HG02759 (cell line): ENCODE results near the gene BMAL1.

ENCODE experiments used
- ATAC-seq: cut with Tn5 transposase; IDR thresholded peaks from one replicate; pipeline ENCODE4 v1.9.1; 2021; ENCODE audit warnings: mild to moderate bottlenecking, moderate library complexity; ENCODE audit not compliant: unreplicated experiment

Gene BMAL1

DNA sequence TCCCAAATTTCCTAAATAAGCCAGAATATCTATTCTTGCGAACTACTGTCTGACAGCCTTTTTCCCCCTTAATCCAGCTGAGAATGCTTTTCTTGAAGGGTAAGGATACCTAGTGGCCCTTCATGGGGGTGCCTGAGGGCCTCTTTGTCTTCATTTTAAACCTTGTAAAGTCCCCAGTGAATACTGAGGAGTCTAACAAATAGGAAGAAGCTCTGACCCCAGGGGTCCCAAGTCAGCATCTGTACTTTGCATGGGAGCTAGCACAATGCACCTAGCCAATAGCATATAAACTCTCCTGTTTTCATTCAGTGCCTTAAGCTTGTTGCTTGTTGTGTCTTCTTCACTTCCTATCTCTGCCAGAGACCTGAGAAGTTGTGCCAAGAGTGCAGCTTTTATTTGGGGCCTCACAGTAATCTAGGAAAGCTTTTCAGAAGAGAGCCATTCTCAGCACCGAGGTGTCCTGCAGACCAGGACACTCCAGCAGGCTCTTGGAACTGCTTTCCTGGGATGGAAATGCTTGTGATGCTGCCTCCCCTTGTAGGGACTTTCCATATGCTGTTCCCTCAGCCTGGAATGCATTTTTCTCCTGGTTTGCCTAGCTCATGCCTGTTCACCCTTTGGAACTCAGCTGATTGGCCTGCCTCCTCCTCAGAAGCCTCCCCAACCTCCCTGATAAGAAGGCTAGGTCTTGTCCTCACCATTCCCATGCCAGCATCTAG, 37.2 kb downstream of the BMAL1 start:
- ATAC-seq = no peak

DNA sequence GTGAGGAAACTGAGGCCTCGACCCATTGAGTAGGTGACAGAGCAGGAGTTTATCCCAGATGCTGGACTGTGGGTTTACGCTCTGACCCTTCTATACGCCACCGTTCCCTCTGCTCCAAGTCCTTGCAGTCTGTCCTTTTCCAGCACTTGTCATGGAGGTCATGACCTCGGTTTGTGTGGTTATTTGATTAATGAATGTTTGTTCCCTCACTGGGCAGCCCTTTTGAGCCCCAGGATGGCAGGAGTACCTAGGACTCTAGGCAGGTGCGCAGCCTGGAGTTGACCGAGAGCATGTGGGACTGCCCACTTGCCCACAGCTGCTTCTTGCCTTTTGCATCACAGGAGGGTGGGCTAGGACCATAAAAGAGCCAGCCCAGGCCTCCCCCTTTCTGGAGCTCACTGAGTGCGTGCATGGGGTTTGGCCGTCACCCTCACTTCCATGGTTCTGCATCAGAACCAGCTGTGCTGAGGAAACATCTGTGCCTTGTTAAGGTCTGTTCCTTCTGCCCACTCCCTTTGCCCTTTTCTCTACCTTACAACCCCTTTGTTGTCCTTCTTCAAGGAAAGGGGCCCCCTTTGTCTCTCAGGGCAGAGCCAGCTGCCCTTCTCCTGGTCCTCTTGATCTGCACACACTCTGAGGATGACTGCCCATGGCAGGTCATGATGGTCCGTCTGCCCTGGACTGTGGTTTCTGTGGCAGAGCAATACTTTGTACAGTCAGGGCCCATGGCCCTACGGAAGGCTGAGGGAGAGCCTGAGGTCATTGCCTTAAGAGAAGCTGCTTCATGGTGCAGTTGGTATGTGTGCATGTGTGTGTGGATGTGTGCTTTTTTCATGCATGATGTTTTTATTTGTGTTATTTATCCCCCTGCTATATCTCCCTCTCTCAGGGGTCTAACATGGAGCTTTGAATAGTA, 38.2 kb downstream of the BMAL1 start:
- peak; percentile 27 for ATAC-seq

DNA sequence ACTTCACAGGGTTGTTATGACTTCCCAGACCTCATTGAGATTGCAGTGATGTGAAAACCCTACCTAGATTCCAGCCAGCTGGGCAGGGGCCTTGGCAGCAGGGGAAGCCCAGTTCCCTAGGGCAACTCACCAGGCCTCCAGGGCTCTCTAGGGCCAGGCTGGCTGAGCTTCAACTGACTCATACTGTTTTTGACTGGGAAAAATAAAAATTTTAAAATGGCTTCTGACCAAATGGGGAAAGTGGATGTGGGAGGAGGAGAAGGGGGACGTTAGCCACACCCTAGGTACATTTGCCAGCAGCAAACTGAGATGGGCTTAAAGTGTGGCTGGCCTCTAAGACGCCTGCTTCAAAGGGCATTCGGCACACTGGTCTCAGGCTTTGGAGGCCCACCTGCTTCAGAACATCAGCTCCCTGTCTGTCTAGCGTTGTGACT, 39.0 kb downstream of the BMAL1 start:
- ATAC-seq = peak; percentile 61

DNA sequence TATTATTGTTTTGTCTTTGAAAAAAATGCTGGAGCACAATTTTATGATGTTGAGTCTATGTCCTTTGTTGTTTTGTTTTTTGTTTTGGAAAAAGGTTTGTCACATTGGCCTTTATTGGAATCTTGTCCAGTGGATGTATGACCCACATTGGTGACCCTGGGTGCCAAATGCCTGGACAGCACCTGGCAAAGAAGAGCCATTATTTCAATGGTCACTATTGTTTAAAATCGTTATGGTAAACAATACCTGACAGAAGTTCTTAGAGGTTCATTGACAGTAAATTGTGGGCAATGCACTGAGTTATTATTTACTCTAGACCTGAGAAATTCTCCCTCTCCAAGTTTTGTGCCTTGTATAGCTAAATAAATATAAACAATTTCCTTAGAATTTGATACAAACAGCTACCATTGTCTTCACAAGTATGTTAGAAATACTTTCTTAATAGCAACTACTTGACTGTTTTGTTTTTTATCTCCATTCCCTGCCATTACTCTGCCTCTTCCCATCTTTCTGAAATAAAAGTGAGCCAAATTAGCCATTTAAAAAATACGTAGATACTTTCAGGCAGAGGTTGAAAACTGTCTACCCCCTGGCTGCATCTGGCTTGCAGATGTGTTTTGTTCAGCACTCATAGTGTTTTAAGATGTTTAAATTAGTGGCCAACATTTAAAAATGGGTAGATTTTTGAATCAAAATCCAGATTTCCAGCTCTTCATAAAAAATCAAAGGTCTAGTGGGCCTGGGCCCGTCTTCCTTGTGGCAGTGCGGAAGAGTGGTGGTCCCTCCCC, 39.9 kb downstream of the BMAL1 start:
- ATAC-seq = no peak

DNA sequence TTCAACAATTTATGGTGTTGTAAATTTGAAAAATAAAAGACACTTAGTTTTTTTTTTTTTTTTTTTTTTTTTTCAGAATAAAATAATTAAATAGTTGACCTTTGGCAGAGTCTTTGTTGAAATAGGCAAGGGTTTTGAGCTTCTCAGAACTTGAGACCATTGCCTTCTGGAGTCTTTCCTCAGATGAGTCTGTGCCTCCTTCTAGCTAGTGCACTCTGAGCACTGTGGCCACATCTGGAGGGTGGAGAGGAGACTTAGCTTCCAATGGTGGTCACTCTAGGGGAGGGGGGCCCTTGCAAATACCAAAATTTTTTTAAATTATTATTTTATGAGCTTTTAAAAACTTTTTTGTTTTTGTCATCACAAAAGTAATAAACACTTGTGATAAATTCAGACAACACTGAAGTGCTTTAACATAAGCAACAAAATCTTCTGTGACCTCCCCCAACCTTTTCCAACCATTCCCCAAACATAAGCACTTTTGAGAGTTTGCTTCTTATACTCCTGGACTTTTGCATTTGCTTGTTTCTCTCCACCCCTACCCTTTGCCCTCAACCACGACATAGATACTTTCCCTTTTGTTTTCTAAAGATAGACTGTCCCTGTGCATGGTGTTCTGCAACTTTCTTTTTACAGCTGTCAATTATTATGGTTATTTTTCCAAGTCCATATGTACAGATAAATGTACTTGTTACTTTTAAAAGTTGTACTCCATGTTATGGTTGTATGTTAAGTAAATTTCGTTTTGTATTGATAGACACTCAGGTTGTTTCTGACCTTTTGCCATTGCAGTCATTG, 41.1 kb downstream of the BMAL1 start:
- peak; percentile 58 for ATAC-seq

DNA sequence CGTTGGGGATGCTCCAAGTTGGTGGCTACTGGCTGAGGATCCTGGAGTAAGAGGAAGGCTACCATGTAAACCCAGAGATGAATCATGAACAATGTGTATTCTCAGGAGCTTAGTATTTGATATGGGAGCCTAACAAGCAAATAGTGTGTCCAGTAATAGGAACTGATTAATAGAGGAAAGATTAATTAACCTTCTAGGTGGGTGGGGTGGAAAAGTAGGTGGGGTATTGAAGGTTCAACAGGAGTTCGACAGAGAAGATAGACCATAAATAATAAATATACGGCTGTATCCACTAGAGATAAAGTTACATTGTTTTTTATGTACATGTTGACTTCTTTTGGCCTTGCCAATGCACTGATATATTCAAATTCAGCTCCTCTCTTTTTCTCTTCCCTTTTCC, 43.1 kb downstream of the BMAL1 start:
- ATAC-seq = no peak

DNA sequence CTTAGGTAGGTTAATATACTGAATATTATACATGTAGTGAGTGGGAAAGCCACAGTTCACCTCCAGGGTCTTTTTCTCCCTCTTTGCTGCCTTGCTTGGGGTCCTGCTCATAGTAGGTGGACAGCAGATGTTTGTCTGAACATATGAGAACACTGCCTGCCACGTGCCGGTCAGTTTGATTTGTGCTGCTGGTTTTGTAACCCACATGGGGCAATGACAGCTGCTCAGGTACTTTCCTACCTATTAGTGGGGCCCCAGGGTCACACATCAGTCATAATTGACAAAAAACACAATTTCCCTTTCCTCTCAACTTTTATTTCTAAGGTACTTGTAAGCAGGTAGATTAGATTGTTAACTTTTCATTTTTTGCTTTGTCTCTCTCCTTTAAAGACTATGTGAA, 43.8 kb downstream of the BMAL1 start:
- no peak for ATAC-seq

DNA sequence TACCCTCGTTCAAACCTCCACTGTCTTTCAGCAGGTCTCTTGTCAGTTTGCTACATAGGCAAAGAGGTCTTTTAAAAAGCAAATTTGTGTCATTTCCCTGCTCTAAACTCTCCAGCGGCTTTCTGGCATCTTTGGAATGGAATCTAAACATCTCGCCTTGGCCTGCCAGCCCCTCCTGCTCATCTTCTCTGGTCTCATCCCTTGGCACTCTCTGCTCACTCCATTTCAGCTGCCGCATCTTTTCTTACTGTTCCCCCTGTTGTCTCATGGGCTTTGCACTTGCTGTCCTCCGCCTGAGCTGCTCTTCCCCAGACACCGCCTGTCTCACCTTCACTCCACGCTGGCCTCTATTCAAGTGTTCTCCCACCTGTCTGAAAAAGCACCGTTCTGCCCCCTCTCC, 46.6 kb downstream of the BMAL1 start:
- ATAC-seq = no peak

DNA sequence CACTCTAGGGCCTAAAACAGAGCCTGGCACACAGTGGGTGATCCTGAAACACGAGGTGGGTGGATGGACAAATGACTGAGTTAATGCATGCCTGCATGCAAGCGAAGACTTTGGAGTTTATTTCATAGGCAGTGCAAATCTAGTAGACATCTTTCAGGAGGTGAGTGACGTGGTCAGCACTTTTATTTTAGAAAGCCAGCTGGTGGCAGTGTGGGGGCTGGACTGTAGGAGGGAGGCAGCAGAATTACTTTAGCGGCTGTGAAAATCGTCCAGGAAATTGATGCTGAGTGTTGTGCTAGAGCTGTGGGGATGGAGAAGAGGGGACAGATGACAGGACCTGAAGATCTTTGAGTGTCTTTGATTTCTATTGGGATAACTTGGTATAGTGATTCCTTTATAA, 47.1 kb downstream of the BMAL1 start:
- no peak for ATAC-seq

DNA sequence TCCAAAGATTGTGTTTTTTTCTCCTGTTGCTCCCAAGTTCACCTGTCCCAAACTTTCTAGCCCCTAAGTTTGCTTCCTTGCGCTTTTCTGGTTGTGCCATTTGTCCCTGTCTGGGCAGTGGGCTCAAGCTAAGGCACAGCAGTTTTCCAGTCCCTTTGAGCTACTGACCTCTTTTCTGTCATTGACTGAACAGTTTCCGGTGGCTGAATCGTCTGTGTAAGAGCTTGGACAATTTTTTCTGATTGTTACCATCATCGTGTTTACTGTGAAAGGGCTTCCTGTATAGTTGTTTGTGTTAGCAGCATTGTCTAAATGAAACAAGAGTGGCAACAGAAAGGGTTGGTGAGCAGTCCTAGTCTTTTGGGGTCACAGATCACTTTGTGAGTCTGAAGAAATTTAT, 49.8 kb downstream of the BMAL1 start:
- ATAC-seq = no peak

DNA sequence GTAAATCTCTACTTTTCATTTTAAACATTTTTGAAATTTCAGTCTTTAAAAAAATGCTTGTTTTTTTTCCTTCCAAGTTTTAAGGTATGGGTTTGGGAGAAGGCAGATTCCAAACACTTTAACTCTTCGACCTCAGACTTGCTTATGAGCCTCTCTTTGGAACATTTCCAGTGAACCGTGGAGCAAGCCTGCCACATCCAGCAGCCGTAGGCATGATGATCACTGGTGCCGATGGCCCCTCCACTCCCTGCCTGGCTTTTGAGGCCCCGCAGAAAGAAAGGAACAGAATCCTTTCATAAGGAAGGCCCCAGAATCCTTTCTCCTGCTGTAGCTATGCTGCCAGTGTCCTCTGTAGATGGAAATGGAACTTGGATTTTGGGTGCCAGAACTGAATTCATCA, 50.7 kb downstream of the BMAL1 start:
- ATAC-seq = no peak

DNA sequence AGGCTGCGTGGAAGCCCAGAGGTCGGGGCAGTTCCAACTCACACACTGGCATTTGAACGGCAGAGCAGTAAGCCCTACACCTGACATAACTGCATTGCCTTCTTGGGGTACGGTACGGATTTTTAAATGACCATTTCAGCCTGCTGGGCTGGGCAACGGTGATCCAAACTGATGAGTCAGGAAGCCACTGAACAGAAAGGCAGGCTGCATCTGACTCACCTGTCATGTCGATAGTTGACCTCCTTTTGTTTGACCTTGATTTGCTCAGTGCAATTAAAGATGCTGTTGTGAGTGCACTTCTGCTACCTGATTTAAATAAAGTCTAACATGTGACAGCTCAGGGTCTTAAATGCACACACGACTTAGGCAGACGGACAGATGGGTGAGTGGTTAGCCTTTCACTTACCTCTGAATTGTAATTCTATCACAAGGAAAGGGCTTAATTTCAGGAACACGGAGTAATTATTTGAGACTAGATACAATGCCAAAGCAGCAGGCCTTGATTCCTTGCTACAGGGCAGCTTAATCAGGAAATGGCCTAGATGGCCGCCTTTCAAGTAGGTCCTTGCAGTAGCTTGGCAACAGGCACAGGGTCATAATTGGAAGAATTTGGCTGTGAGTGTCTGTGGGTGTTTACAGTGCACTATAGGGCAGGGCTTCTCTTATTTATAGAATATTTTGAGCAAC, 52.2 kb downstream of the BMAL1 start:
- no peak for ATAC-seq

DNA sequence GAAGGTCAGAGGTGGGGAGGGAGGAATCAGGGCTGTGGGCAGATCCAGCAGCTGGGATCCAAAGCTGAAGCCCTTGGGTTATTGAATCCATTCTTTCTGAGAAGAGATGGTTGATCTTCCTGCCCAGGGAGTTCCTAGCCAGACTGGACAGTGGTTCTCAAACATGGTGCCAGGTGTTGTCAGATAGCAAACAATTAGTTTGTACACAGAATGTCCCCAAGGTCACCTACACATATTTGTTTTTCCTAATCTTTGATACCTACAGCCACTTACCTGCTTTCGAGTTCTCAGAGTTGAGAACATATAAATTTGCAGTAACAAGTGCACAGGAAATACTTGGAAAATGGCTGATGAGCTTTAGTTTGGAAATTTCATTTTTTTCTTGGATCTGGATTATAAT, 54.5 kb downstream of the BMAL1 start:
- ATAC-seq = no peak

DNA sequence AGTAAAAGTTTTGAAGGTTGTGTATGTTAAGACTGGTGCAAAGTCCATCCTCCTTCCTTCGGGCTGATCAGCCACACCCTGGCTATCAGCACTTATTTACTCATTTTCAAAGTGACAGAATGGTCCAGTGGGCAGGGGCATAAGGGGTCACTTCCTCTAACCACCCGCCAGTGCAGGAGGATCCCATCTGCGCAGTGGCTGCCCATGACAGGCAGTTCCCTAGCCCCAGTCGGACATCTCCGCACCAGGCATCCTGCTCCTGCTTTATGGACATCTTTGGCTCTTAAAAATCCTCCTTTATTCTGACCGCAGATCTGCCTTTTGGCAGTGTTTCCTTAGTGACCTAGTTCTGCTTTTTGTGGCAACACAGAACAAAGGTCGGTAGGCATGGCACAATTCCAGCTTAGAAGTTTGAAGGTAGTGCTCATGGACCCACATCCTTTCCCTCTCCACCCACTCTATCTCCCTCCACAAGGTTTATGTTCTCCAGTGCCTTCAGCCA, 55.9 kb downstream of the BMAL1 start:
- peak; percentile 52 for ATAC-seq

DNA sequence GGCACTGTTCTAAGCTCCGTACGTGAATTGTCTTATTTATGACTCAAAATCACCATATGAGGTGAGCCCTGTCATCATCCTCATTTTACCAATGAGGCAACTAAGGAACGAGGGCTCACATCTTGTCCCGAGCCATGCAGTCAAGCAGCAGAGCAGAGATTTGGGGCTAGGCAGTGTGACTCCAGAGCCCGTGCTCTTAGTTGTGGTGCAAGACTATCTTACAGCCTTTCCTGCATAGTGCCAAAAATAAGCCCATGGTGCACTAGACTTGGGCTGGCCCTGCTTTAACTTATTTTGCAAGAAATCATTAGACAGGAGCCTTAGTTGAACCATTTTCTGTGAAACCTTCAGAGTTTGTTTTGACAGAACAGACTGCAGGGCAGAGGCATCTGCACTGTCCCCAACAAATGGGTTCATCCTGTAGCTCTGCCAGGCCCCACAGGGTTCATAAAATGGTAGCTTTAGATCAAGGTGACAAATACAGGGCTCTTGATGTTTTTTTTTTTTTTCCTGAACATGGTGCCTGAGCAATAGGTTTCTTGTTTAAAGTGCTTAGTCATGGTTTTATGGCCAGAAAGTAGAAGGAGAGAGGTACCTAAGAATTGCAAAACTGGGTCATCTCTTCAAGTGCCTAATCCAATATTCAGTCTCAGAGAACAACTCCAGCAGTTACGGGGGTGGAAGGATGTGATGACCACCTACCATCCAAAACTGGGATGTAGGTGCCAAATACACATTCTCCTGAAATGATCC, 56.6 kb downstream of the BMAL1 start:
- ATAC-seq = no peak

DNA sequence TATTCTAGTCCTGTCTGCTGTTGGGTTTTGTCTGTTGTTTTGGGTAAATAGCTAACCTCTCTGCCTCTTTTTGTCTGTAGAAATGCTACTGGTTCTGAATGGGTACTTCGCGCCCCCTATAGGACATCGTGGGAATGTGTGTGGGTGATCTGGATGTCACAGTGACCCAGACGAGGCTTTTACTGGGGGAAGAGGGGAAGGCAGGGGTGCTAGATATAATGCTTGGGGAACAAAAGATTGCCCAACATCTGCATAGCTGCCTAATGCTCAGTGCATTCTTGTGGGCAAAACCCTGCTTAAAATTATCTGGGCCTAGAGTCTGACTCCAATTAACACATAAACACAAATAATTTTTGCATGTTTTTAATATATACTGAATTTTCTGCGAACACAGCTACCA, 57.7 kb downstream of the BMAL1 start:
- ATAC-seq = peak; percentile 42

DNA sequence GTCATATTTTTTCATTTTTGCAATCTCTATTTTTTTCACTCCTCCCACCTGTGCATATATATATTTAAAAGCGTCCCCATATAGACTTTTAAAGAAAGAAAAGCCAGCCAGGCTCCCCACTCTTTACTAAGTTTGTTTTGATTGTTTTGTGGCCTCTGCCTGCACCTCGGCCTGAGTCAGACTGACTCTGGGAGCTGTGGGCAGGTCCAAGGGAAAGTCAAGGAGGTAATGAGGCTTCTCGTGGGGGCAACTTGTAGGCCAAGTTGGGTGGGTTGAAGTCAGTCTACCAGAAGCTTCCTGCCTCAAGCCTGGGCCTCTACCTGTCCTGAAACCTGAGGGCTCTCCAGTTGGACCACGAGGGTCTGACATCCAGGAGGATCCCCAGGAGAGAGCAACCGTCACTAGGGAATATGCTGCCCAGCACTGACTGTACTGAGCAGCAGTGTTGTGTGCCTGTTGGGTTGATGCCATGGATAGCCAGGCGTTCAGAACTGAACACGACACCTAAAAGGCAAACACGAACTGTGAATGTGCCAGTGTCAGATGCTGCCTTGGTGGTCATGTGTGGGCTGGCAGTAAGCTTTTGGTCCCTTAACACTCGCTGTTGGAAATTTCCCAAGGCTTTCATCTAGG, 58.8 kb downstream of the BMAL1 start:
- no peak for ATAC-seq

DNA sequence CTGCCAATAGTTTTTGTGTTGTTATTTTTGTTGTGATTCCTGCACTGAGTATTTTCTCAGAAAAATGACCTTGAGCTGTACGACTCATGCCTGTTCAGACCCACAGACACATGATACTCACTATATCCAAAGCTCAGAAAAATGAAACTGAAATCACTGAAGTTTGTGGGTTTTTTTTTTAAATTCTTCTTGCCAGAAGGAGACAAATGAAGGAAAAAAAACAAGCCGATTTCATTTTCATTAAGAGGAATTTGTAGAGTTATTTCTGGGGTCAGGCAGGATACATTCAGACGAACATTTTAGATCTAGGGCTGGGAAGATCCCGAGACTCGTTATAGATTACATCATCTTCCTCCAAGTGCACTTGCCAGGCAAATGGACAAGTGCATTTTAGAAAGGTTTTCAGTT, 60.4 kb downstream of the BMAL1 start:
- ATAC-seq = no peak
